ENCODE results near the gene KMT5B. TPM values are rescaled to one million over a fixed set of nuclear protein-coding genes. Genes with fewer than 3 reads are reported as not detected.

The KMT5B gene
- total RNA-seq, 4 donors from 2014 or later, result 25.5 to 47.1 (median 40.3) TPM

DNA sequence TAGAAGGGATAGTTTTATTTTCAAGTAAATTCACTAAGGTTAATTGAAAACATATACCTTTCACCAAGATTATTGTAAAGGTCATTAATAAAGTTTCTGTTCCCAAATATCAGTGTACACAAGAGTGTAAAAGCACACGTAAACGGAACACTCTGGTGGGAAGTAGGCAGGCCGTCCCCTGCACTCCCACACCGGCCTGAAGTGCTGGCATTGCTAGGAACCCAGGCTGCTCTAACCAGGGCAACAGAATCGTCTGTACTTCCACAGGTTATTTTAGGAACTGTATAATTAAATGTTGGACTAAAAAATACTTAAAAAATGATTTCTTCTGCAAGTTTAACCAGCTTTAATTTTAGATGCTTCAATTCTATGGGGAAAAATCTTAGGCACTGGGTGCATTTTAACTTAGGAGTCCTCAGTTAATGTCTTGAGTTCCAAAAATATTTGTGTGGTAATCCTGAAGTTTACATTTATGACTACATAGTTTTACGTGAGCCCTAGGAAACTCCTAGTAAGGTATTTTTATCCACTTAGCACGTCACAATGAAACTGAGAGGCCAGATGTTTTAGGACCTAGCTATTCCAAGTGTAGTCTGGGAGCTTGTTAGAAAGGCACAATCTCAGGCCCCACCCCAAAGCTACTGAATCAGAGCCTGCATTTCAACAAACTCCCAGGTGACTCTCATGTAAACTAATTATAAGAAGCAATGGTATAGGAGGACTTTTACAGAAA is 31.2 kb downstream of the KMT5B start:
- Histone ChIP-seq H3K9me3 (no peaks in the 10 kb centered on the region), H3K4me1 (no peaks in the 10 kb centered on the region), H3K4me3 (no peak overlapping the region), H3K27me3 (no peaks in the 10 kb centered on the region), H3K36me3 (peaks cover 0 to 83% (median 4%) of the 10 kb centered on the region in 3 donors), H3K27ac (no peak overlapping the region)
- no peak for DNase-seq (ENCODE audit: low spot score in 2 of 2)
- TF ChIP-seq EP300 (IDR thresholded peaks at IDR 0.05) (no peak), POLR2A (IDR thresholded peaks at IDR 0.05) (no peak), CTCF (IDR thresholded peaks at IDR 0.05) (no peak)
- 66 to 79% methylated on average over 7 of the region's 7 CpGs for WGBS, 2 donors

DNA sequence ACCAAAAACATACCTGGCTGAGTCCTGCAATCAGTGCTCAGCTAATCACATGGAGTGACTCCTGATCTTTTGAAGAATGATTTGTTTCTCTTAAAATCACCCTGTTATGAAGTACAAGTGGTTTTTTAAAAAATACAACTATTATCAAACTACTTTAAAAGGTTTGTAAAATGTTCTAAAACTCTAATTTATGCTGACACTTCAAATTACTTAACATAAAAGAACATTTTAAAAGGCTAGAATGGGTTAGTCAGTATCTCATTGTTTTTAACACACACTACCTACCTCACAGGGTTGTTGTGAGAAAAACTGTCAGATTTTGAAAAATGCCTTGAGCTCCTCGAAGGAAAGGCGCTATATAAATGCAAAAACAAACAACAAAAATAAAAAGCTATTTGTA is 33.2 kb downstream of the KMT5B start:
- H3K27ac ChIP-seq, result no peak overlapping the region
- no peaks in the 10 kb centered on the region for H3K27me3 ChIP-seq
- H3K36me3 ChIP-seq, result peaks cover 0 to 90% (median 6%) of the 10 kb centered on the region in 3 donors
- DNase-seq (ENCODE audit: low spot score in 2 of 2), result no peak
- 91 to 93% methylated on average over 2 of the region's 2 CpGs for WGBS, 2 donors
- no peaks in the 10 kb centered on the region for H3K4me1 ChIP-seq
- H3K9me3 ChIP-seq, result no peaks in the 10 kb centered on the region
- H3K4me3 ChIP-seq, result no peak overlapping the region
- TF ChIP-seq POLR2A (IDR thresholded peaks at IDR 0.05), result no peak
- TF ChIP-seq EP300 (IDR thresholded peaks at IDR 0.05), result no peak
- no peak for TF ChIP-seq CTCF (IDR thresholded peaks at IDR 0.05)

DNA sequence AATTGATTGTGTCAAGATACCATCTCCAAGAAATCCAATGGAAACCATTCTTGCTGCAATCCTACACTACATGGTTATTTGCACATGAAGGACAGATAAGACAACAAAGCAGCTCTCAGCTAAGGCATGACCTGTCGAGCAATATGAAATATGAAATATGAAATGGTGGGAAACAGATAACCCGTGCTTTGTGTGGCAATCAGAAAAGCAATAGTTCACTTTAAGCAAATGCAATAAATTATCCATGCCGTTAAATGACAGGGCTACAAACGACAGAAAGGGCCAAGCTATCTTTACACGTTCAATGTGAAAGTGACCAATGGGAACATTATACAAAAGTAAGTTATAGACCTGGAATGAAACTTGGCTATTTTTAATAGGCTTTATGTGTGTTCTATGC is 35.2 kb downstream of the KMT5B start:
- Histone ChIP-seq H3K36me3 (peaks cover 0 to 90% (median 10%) of the 10 kb centered on the region in 3 donors), H3K4me1 (no peaks in the 10 kb centered on the region), H3K27ac (no peak overlapping the region), H3K4me3 (no peak overlapping the region), H3K9me3 (no peaks in the 10 kb centered on the region), H3K27me3 (no peaks in the 10 kb centered on the region)
- no peak for DNase-seq (ENCODE audit: low spot score in 2 of 2)
- WGBS, 2 donors, result 77 to 81% methylated on average over 5 of the region's 5 CpGs
- TF ChIP-seq POLR2A (IDR thresholded peaks at IDR 0.05) (no peak), EP300 (IDR thresholded peaks at IDR 0.05) (no peak), CTCF (IDR thresholded peaks at IDR 0.05) (no peak)

GRCh38 chr11:68173926-68174325 is 39.2 kb downstream of the KMT5B start:
- Histone ChIP-seq H3K27me3 (no peaks in the 10 kb centered on the region), H3K9me3 (no peaks in the 10 kb centered on the region), H3K4me3 (no peak overlapping the region), H3K27ac (no peak overlapping the region), H3K36me3 (peaks cover 0 to 100% (median 40%) of the 10 kb centered on the region in 3 donors), H3K4me1 (no peaks in the 10 kb centered on the region)
- 83 to 88% methylated on average over 4 of the region's 4 CpGs for WGBS, 2 donors
- no peak for DNase-seq (ENCODE audit: low spot score in 2 of 2)
- no peak for TF ChIP-seq CTCF (IDR thresholded peaks at IDR 0.05)
- no peak for TF ChIP-seq EP300 (IDR thresholded peaks at IDR 0.05)
- TF ChIP-seq POLR2A (IDR thresholded peaks at IDR 0.05), result no peak

DNA sequence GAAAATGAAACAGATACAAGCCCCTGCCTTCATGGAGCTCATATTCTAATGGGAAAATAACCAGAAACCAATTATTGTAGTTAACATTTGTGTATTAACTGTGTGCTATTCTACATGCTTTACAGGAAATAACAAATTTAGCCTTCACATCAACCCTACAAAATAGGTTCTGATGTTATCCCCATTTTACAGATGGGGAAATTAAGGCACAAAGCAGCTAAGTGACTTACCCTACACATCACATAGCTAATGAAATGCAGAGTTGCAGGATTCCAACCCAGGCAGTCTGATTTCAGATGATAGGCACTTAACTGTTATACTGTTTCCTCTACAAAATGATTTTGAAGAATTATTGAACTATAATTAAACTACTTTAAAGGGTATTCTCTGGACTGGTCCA is 43.7 kb downstream of the KMT5B start:
- H3K4me1 ChIP-seq, result no peaks in the 10 kb centered on the region
- no peak overlapping the region for H3K4me3 ChIP-seq
- H3K27ac ChIP-seq, result no peak overlapping the region
- H3K36me3 ChIP-seq, result peaks cover 2 to 98% (median 50%) of the 10 kb centered on the region in 3 donors
- H3K27me3 ChIP-seq, result no peaks in the 10 kb centered on the region
- DNase-seq (ENCODE audit: low spot score in 2 of 2), result no peak
- TF ChIP-seq POLR2A (IDR thresholded peaks at IDR 0.05) (no peak), EP300 (IDR thresholded peaks at IDR 0.05) (no peak), CTCF (IDR thresholded peaks at IDR 0.05) (no peak)
- H3K9me3 ChIP-seq, result no peaks in the 10 kb centered on the region
